Adrenal gland (tissue), 5 donors: ENCODE data around the gene OAT.

Experiments used
- CTCF ChIP-seq, 6 experiments: fragments of 450-650 bp in 4 of 6; fragments of 200-600 bp in 2 of 6; sonication (generic) in 1 of 6; IDR thresholded peaks; 1 replicate in 5 of 6; 2 replicates in 1 of 6; pipeline versions ENCODE4 v1.5.1 to v1.8.0; 2016 to 2021; ENCODE audit warnings: antibody characterized with exemption in 6 of 6, mild to moderate bottlenecking in 2 of 6, moderate library complexity in 1 of 6
- POLR2A ChIP-seq, 2 donors: fragments of 450-650 bp; IDR thresholded peaks; one replicate each; pipeline ENCODE4 v1.6.1; 2017; ENCODE audit warnings: antibody characterized with exemption in 2 of 2, mild to moderate bottlenecking in 2 of 2, moderate library complexity in 1 of 2
- donor health status: DM: no; HTN: no; CAD: no.

- TF ChIP-seq POLR2A (IDR thresholded peaks at IDR 0.05), result no peak
- no peak for TF ChIP-seq CTCF (IDR thresholded peaks at IDR 0.05)
Measured at GRCh38 chr10:124349996-124350280, 68.8 kb downstream of the OAT start.
